Measurements from ENCODE around the gene CCDC17. TPM values are rescaled to one million over a fixed set of nuclear protein-coding genes. Genes with fewer than 3 reads are reported as not detected.

Gene CCDC17
- polyA plus RNA-seq (0.17 to 0.57 TPM (median 0.37 TPM) in 3 replicates), polyA minus RNA-seq (1.3 to 3.7 TPM (median 2.9 TPM) in 3 replicates)
- polyA plus RNA-seq (2011; ENCODE audit: low read depth) = 1.4 TPM
- 0.05 and 0.06 TPM in 2 replicates for polyA plus RNA-seq (2011; cell fraction: cytosol; rRNA removed)
- 2.8 and 4.1 TPM in 2 replicates for polyA plus RNA-seq (2011; cell fraction: nucleus; rRNA removed)
- polyA plus RNA-seq (2012; ENCODE audit: low replicate concordance) = 0.36 and 1.1 TPM in 2 replicates
- polyA minus RNA-seq (2011; cell fraction: cytosol; rRNA and poly(A)+ RNA removed) = not detected
- polyA minus RNA-seq (2011; cell fraction: nucleus; rRNA and poly(A)+ RNA removed) = 3.7 and 6.1 TPM in 2 replicates

DNA sequence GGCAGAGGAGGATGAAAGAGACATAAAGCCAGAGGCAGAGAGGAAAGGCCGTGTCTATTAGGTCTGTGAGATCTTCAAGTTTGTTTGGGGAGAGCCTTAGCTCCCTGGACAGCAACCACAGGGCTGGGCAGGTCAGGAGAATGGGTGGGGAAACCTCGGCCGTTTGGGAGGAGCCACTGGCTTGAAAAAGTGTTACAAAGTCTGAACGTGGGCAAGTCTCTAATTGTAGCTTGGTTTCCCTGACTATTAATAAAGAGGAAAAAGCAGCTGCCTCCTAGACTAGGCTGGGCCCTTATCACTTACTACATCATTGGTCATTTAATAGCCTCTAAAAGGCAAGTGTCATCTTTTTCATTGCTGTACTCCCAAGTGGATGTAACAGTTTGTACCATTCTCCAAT lies at the start of gene CCDC17:
Gene CCDC17, minus strand, starts transcription at position 83 of the 400 bp plus-strand sequence. CDS start 145 bp downstream, outside the sequence.
- peaks cover 17% of the 10 kb centered on the region for H3K4me1 ChIP-seq (ENCODE audit: control insufficient read depth, extremely low read depth, insufficient read depth, low read length)
- peak within 1 kb of the TSS; percentile 1 for H3K4me2 ChIP-seq (ENCODE audit: control insufficient read depth, extremely low read depth, insufficient read depth, low read depth, low read length)
- DNase-seq (ENCODE audit: low read depth, low spot score) (no peak), FAIRE-seq (peak; percentile 91)
- no peaks in the 10 kb centered on the region for H4K20me1 ChIP-seq (ENCODE audit: control insufficient read depth, extremely low read depth, insufficient read depth, low read length)
- no peak within 1 kb of the TSS for H3K27ac ChIP-seq (ENCODE audit: control insufficient read depth, insufficient read depth, low read length)
- H2AFZ ChIP-seq (ENCODE audit: control insufficient read depth, low read length) = no peak within 1 kb of the TSS
- peaks cover 5% of the 10 kb centered on the region for H3K9me1 ChIP-seq (ENCODE audit: control insufficient read depth, extremely low read depth, insufficient read depth, low read length)
- dilution Hi-C loops (cut with MboI; ENCODE audit: extremely low pct_ligation_motif_present, low sequenced_read_pairs) = no loop called here
- no peak for TF ChIP-seq EZH2 (IDR thresholded peaks at IDR 0.05; ENCODE audit: low read length)
- TF ChIP-seq, protein P1, sequence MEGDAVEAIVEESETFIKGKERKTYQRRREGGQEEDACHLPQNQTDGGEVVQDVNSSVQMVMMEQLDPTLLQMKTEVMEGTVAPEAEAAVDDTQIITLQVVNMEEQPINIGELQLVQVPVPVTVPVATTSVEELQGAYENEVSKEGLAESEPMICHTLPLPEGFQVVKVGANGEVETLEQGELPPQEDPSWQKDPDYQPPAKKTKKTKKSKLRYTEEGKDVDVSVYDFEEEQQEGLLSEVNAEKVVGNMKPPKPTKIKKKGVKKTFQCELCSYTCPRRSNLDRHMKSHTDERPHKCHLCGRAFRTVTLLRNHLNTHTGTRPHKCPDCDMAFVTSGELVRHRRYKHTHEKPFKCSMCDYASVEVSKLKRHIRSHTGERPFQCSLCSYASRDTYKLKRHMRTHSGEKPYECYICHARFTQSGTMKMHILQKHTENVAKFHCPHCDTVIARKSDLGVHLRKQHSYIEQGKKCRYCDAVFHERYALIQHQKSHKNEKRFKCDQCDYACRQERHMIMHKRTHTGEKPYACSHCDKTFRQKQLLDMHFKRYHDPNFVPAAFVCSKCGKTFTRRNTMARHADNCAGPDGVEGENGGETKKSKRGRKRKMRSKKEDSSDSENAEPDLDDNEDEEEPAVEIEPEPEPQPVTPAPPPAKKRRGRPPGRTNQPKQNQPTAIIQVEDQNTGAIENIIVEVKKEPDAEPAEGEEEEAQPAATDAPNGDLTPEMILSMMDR (optimal IDR thresholded peaks at IDR 0.05 in 1 of 3, IDR thresholded peaks at IDR 0.05 in 1 of 3, conservative IDR thresholded peaks at IDR 0.05 in 1 of 3; ENCODE audit: extremely low read depth in 1 of 3, insufficient read depth in 2 of 3, low read length in 3 of 3) = no peak
- H3K79me2 ChIP-seq (ENCODE audit: control insufficient read depth, insufficient read depth, low read length) = no peaks in the 10 kb centered on the region
- no peaks in the 10 kb centered on the region for H3K9me3 ChIP-seq (ENCODE audit: control insufficient read depth, low read depth, low read length)
- H3K27me3 ChIP-seq (ENCODE audit: control insufficient read depth, extremely low read depth, insufficient read depth, low read length) = no peaks in the 10 kb centered on the region
- H3K4me3 ChIP-seq (ENCODE audit: control insufficient read depth in 2 of 3, extremely low read depth in 1 of 3, insufficient read depth in 2 of 3, low read depth in 1 of 3, low read length in 3 of 3) = no peak within 1 kb of the TSS
- H3K9ac ChIP-seq (ENCODE audit: control insufficient read depth, extremely low read depth, insufficient read depth, low read length) = no peak within 1 kb of the TSS
- H3K36me3 ChIP-seq (ENCODE audit: control insufficient read depth in 2 of 2, extremely low read depth in 1 of 2, insufficient read depth in 2 of 2, low read length in 2 of 2) = peaks cover 12 to 20% of the 10 kb centered on the region in 2 experiments

DNA sequence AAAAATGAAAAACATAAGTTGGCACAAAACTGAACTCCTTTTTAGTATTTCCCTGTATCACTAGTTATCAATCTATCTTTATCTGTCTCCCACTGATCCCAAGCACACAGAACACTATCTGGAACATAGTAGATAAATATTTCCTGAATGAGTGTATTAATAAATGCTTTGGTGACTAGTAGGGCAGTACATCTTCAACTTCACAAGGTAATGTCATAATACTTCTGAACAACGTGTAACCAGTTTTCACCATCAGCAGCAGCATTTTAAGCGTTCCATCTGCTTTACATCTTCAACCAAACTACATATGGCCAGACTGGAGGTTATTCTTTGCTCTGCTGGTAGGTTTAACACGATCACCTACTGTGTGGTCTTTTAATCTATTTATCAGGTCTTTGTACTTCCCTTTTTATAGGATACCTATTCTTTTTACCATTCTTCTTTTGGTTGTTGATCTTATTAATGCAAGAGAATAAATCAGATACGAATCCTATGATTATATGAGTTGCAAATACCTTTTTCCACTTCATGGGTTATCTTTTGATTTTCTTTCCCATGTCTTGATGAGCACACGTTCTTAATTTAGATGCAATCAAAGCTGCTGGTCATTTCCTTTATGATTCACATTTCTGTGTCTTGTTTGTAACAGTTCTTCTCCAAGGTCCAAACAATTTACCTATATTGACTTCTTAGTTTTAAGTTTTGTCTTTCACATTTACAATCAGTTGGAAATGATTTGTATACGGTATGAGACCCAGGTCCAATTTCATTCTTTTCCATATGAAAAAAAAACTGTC lies 46.2 kb upstream of the CCDC17 start:
- FAIRE-seq (no peak), DNase-seq (ENCODE audit: low read depth, low spot score) (no peak)
- Histone ChIP-seq H3K9me3 (ENCODE audit: control insufficient read depth, low read depth, low read length) (no peaks in the 10 kb centered on the region), H3K9me1 (ENCODE audit: control insufficient read depth, extremely low read depth, insufficient read depth, low read length) (no peaks in the 10 kb centered on the region), H3K36me3 (ENCODE audit: control insufficient read depth in 2 of 2, extremely low read depth in 1 of 2, insufficient read depth in 2 of 2, low read length in 2 of 2) (peaks cover 0 to 7% of the 10 kb centered on the region in 2 experiments), H3K79me2 (ENCODE audit: control insufficient read depth, insufficient read depth, low read length) (peaks cover 97% of the 10 kb centered on the region), H3K27me3 (ENCODE audit: control insufficient read depth, extremely low read depth, insufficient read depth, low read length) (no peaks in the 10 kb centered on the region), H4K20me1 (ENCODE audit: control insufficient read depth, extremely low read depth, insufficient read depth, low read length) (peaks cover 23% of the 10 kb centered on the region), H3K9ac (ENCODE audit: control insufficient read depth, extremely low read depth, insufficient read depth, low read length) (no peak overlapping the region), H3K4me1 (ENCODE audit: control insufficient read depth, extremely low read depth, insufficient read depth, low read length) (peaks cover 2% of the 10 kb centered on the region), H3K4me3 (ENCODE audit: control insufficient read depth in 2 of 3, extremely low read depth in 1 of 3, insufficient read depth in 2 of 3, low read depth in 1 of 3, low read length in 3 of 3) (no peak overlapping the region), H2AFZ (ENCODE audit: control insufficient read depth, low read length) (no peak overlapping the region), H3K4me2 (ENCODE audit: control insufficient read depth, extremely low read depth, insufficient read depth, low read depth, low read length) (no peak overlapping the region), H3K27ac (ENCODE audit: control insufficient read depth, insufficient read depth, low read length) (no peak overlapping the region)
- dilution Hi-C loops (cut with MboI; ENCODE audit: extremely low pct_ligation_motif_present, low sequenced_read_pairs) = no loop called here
- TF ChIP-seq, protein P1 (optimal IDR thresholded peaks at IDR 0.05 in 1 of 3, IDR thresholded peaks at IDR 0.05 in 1 of 3, conservative IDR thresholded peaks at IDR 0.05 in 1 of 3; ENCODE audit: extremely low read depth in 1 of 3, insufficient read depth in 2 of 3, low read length in 3 of 3) = no peak
- no peak for TF ChIP-seq EZH2 (IDR thresholded peaks at IDR 0.05; ENCODE audit: low read length)

Measured in keratinocyte (primary cell).